HG03571 (cell line): ENCODE measurements around the gene SLC25A26.
A peak's percentile ranks its signal among the peaks of the same experiment; 100 is the strongest.

Experiments used
- ATAC-seq: cut with Tn5 transposase; IDR thresholded peaks from one replicate; pipeline ENCODE4 v1.9.1; 2021; ENCODE audit not compliant: unreplicated experiment

The SLC25A26 gene

GRCh38 chr3:66366747-66367146, 145.9 kb downstream of the SLC25A26 start:
- ATAC-seq, result no peak

DNA sequence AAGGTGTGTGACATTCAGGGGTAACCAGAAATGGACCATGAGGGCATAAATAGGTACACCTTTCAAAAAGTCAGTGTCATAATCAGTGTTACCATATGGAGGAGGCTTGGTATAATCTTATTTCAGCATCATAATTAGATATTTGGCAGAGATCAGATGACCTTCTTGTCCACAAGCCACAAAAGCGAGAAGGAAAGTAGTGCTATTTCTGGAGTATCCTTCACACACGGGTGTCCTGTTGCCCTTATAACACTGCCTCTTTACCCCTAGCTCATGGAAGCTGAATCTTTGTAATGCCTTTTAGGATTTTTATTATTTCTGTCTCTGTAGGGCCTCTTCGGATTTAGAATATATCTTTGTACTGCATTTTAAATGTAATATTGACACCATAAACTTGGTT, 147.2 kb downstream of the SLC25A26 start:
- no peak for ATAC-seq

DNA sequence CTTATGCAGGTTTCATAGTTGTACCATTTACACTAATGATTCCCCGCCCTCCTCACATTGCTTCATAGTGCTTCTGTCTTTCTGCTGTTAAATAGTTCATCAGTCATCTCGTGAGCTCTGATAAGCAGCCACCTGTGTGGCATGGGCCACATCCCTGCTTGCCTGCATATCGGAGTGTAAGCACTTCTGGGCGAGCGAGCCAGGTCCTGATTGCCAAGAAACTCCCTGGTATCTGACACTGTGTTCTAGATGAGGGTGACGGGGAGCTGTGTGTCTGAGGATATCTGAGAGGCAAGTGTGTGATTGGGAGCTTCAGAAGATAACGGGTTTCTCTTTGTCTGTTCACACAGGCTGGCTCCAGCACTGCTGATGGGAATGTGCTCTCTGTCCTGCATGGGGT, 149.4 kb downstream of the SLC25A26 start:
- no peak for ATAC-seq

DNA sequence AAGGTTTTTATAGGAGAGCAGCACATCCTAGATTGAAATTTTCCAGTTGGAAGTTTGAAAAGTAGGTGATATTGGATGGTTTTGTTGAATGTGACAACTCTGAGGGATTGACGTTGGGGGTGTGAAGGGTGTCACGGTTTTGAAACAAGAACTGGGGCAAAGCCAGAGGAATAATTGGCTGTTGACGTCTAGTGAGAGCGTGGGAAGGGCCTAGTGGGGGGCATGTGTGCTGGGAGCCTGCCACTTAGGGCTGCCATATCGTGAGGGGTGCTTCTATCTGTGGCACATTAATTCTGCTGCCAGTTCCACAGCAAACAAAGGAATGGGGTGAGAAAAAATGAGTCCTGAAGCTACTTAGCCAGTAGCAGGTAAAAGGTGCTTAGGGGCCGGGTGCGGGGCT, 150.6 kb downstream of the SLC25A26 start:
- no peak for ATAC-seq

DNA sequence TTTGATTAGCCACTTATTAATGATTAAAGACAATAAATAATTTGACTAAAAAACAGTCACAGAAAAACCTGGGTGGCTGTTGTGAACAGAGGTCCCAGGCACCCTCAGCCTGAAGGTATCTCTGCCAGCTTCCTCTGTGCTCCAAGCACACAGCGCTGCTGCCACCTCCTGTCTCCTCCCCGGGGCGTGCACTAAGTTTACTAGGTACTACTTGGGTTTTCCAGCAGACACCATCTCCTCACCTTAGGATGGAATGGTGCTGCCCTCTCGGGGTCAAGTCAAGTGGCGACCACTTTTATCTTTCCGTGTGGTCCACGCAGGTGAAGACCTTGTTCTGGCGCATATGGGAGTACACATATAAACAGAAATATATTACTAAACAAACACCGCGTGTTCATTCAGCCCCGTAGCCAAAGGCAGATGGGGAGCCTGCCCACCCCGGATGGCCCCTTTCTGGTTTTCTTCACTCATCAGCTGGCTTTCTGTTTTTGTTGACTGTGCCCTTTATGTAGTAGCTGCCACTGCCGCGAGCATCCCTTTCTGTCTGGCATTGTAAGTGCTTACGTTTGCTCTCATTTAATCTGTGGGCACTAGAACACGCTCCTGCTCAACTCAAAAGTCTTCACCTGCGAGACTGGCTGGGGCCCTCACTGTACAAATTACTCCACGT, 152.0 kb downstream of the SLC25A26 start:
- ATAC-seq, result no peak

DNA sequence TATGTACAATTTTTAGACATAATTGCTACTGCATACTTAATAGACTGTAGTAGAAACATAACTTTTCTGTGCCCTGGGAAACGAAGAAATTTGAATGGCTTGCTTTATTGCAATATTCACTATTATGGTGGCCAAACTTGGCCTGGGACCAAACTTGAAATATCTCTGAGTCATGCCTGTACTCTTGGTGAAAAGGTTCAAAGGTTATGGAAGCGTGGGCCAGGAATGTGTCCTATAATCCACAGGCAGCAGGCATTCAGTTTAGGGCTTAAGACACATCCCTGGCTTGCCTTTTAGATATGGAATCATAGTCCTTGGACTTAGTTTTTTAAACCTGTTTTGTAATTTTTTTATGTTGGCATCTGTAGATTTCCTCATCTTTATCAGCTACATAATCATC, 155.8 kb downstream of the SLC25A26 start:
- no peak for ATAC-seq

- no peak for ATAC-seq
These were observed 157.0 kb downstream of the SLC25A26 start for GRCh38 chr3:66377800-66378199.

DNA sequence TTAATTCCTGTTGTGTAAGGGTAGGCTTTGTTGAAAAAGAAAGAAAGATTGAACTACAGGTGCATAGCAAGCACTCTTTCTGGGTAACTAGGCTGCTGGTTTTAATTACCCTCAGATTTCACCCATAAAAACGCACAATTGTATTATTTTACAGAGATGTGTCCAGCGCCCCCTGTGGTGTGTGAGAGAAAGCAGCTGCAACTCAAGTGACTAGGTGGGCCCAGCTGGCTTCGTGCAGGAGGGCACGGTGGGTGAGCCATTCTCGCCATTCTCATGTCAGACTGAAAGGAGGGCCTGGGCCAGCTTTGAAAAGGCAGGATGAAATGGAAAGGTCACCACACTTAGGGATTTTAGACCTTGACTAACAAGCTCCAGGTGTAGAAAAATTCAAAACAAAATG, 157.5 kb downstream of the SLC25A26 start:
- ATAC-seq, result no peak

DNA sequence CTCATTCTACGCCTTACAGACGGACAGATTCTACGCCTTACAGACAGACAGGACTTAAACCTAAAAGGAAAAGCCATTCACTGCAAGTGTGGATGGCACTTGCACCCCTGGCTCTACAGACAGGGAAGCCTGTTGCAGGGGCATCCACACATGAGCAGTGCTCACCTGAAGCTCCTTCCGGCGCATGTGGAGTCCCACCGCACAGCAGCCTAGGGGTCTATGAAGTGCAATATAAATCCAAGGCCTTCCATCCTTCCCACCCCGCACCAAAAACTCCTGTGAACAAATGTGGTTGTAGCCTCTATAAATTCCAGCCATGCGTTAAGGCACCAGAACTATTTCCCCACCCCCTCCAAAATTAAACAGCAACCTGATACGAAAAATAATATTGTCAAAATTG, 158.8 kb downstream of the SLC25A26 start:
- no peak for ATAC-seq

DNA sequence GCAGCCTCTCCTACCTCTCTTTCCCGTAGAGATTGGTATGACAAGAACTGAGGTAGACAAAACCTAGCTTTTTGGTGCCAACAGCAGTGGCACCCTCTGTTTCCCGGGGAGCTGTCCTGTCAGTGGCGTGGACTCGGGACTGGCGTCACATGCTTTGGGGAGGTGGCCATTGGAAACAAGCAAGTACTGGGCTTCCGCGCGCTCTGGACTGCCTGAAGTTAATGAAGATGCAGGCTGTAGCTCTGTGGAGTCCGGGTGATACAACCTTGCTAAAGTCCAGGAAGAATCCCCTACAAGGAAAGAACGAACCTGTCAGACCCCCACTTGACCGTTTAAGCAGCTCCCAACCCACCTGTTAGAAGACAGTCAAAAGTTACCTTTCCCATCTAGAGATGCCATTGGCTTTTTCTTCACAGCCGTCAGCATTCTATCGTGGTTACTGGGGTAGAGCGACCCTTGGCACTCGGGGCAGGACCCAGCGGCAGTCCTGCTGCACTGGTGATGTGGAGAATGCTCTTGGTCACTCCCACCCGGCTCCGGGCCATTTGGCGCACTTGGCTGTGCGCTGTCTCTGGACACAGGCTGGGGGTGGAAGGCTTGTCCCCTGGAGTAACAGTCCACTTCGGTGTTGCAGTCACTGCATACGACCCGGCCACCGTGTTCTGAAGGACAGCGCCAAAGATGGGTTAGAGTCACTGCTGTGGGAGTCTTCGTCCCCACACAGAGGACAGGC, 159.6 kb downstream of the SLC25A26 start:
- ATAC-seq, result no peak

GRCh38 chr3:66381626-66382025, 160.8 kb downstream of the SLC25A26 start:
- ATAC-seq, result no peak

GRCh38 chr3:66382142-66382541, 161.3 kb downstream of the SLC25A26 start:
- no peak for ATAC-seq

- no peak for ATAC-seq
These were observed 162.2 kb downstream of the SLC25A26 start for GRCh38 chr3:66383023-66383422.

DNA sequence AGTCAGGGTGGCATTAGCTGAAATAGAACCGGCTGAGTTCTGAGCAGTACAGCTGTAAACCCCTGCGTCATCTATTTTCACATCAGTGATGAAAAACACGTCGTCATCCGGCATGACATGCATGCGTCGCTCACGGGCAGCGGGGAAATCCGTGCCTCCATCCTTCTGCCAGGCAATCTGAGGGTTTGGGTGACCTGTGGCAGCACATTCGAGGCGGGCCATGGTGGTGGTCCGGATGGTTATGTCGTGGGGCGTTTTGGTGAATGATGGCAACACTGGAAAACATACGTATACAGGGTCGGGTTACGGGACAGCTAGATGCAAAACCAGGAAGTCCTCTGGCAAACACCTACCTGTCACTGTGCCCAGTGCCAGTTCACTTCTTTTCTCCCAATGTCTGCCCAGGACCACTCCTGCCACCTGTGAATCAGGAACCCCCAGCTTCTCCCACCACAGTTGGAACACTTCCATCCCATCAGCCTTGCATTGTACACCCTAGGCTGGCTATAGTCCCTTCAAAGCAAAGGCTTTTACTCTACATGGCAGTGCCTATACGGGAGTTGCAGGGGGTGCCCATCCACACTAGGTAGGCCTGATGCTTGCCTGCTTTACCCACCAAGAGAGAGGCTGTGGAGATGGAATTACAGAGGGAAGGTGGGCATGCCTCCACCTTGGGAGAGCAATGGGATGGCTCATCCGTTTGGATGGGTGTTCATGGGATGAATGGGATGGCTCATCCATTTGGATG, 163.4 kb downstream of the SLC25A26 start:
- ATAC-seq, result no peak

- ATAC-seq, result no peak
These were observed 164.3 kb downstream of the SLC25A26 start for GRCh38 chr3:66385066-66385465.

DNA sequence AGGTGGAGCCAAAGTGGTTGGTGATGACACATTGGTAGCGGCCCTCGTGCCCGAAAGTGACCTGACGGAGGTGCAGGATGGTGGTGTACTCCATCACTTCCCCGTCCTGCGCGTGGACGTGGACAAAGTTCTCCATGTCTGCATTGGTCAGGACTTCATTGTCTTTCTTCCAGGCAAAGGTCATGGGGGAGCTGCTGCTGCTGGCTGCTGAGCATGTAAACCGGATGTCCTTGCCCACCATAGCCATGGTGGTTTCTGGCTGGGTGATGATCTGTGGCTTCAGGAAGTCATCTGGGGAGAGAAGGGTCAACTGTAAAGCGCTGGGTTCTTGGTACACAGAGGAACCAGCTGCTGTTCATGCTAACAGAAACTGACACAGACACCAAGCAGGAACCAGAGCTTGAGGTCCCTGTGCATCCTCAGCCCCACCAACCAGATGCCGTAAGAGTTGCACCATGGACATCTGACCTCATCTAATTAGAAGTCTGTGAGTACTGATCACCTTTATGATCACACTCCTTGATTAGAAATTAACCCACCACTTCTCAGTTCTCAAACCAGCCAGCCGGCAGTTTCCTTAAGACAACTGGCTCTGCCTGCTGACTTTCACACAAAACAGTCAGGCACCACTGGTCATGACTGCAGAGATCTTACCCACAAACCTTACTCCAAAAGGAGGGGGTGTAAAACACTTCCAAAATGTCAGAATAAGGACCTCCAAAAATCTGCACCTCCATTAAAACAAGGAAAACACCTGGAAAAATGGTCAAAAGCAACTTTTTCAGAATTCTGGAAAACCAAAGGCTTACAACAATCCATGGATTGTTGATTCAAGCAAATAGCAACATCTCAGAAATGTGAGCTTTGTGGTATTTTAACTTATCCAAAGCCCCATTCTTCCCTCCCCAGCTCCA, 165.5 kb downstream of the SLC25A26 start:
- peak; percentile 92 for ATAC-seq

- ATAC-seq, result peak; percentile 38
These were observed 166.3 kb downstream of the SLC25A26 start for GRCh38 chr3:66386925-66387650.

DNA sequence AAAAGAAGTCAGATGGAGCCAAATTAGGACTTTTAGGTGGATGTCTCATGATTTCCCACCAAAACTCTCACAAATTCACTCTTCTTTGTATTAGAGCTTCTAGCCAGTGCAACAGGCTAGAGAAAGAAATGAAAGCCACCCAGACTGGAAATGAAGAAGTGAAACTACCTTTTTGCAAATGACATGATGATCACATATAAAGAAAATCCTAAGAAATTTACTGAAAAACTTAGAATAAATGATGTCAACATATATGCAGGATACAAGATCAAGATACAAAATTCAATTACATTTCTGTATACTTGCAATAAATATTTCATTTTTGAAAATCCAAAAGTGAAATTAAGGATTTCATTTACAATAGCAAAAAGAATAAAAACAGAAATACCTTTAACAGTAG, 169.2 kb downstream of the SLC25A26 start:
- no peak for ATAC-seq

DNA sequence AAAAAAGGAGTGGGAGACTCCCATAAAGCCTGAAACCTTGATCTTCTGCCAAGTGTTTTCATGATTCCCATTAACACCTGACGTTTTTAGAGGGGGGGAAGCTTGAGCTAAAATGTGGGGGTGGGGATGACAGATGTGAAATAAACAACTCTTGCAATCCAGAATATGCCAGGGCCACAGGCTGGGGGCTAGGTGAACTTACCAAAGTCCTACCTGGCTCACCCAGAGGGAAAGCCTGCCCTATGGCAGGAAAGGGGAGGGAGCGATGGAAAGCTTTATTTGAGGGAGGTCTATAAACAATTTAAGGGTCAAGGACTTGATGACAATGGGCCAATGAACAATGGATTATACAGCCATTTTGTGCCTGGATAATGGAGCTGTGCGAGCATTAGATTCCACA, 171.7 kb downstream of the SLC25A26 start:
- ATAC-seq, result no peak

DNA sequence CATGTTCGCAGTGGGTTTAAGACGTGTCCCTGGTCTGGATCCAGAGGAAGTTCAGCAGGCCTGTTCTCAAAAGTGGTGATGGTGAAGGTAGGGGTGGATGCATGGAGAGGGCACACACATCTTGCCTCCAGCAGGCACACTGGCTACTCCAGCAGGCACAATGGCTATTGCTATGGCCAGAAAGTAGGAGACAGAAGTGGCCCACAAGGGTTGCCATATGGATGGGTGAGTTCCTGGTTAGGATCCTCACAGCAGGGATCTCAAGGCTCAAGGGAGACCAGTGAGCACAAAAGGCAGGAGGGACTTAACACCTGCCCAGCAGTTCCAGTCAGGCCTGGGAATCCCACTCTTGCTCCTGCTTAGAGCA, 172.1 kb downstream of the SLC25A26 start:
- ATAC-seq, result no peak
